ENCODE measurements around the gene FYN.

FYN gene

GRCh38 chr6:111774346-111774703 lies 98.9 kb downstream of the FYN start:
- DNase-seq (ENCODE audit: low read depth), result no peak
- H3K4me3 ChIP-seq (ENCODE audit: low read depth, low read length), result no peak overlapping the region
- TF ChIP-seq CTCF (IDR thresholded peaks at IDR 0.05; ENCODE audit: insufficient read depth, low read depth, low read length, missing control alignments), result no peak

GRCh38 chr6:111773501-111774345 lies 99.5 kb downstream of the FYN start:
- no peak overlapping the region for H3K4me3 ChIP-seq (ENCODE audit: low read depth, low read length)
- no peak for TF ChIP-seq CTCF (IDR thresholded peaks at IDR 0.05; ENCODE audit: insufficient read depth, low read depth, low read length, missing control alignments)
- no peak for DNase-seq (ENCODE audit: low read depth)

- H3K4me3 ChIP-seq (ENCODE audit: low read depth, low read length), result no peak overlapping the region
- no peak for DNase-seq (ENCODE audit: low read depth)
- TF ChIP-seq CTCF (IDR thresholded peaks at IDR 0.05; ENCODE audit: insufficient read depth, low read depth, low read length, missing control alignments), result no peak
Observed at GRCh38 chr6:111772381-111772780, 100.9 kb downstream of the FYN start.

- TF ChIP-seq CTCF (IDR thresholded peaks at IDR 0.05; ENCODE audit: insufficient read depth, low read depth, low read length, missing control alignments), result no peak
- no peak for DNase-seq (ENCODE audit: low read depth)
- H3K4me3 ChIP-seq (ENCODE audit: low read depth, low read length), result no peak overlapping the region
Observed at GRCh38 chr6:111771629-111772028, 101.6 kb downstream of the FYN start.

- no peak for TF ChIP-seq CTCF (IDR thresholded peaks at IDR 0.05; ENCODE audit: insufficient read depth, low read depth, low read length, missing control alignments)
- no peak for DNase-seq (ENCODE audit: low read depth)
- no peak overlapping the region for H3K4me3 ChIP-seq (ENCODE audit: low read depth, low read length)
Observed at GRCh38 chr6:111771094-111771432, 102.2 kb downstream of the FYN start.

GRCh38 chr6:111770263-111771093 lies 102.8 kb downstream of the FYN start:
- H3K4me3 ChIP-seq (ENCODE audit: low read depth, low read length), result no peak overlapping the region
- no peak for DNase-seq (ENCODE audit: low read depth)
- no peak for TF ChIP-seq CTCF (IDR thresholded peaks at IDR 0.05; ENCODE audit: insufficient read depth, low read depth, low read length, missing control alignments)
